GM12864 (cell line): ENCODE measurements around the gene CARF.
"Not testable (repeated sequence)": the region's sequence is repeated elsewhere in the genome, so short reads cannot be mapped to it uniquely, and the experiment has no call there.

Experiments used
- DNase-seq: peaks from one replicate; pipeline ENCODE4 v3.0.0-alpha.2; 2011; ENCODE audit warnings: low read depth
- H3K4me3 ChIP-seq: 2 replicates; pipeline ENCODE4 v1.5.1; 2011; ENCODE audit warnings: mild to moderate bottlenecking, low read depth, low read length, control low read depth
- CTCF ChIP-seq: IDR thresholded peaks from 2 replicates; pipeline ENCODE4 v1.5.1; 2011; ENCODE audit warnings: low read depth, mild to moderate bottlenecking, moderate library complexity, low read length, control low read depth, inconsistent platforms; ENCODE audit errors: missing control alignments

Gene CARF

GRCh38 chr2:202941771-202942170 lies 29.7 kb downstream of the CARF start:
- TF ChIP-seq CTCF = no peak
- no peak overlapping the region for H3K4me3 ChIP-seq
- no peak for DNase-seq

- no peak for TF ChIP-seq CTCF
- no peak for DNase-seq
- H3K4me3 ChIP-seq = no peak overlapping the region
These were observed 32.3 kb downstream of the CARF start for GRCh38 chr2:202944408-202944807.

GRCh38 chr2:202944816-202945215 lies 32.7 kb downstream of the CARF start:
- DNase-seq = no peak
- no peak overlapping the region for H3K4me3 ChIP-seq
- no peak for TF ChIP-seq CTCF

- DNase-seq = no peak
- no peak for TF ChIP-seq CTCF
- H3K4me3 ChIP-seq = no peak overlapping the region
These were observed 33.4 kb downstream of the CARF start for GRCh38 chr2:202945497-202945896.

- H3K4me3 ChIP-seq, DNase-seq: not testable (repeated sequence)
These were observed 37.3 kb downstream of the CARF start for GRCh38 chr2:202949333-202949732.

- no peak for DNase-seq
- no peak for TF ChIP-seq CTCF
- H3K4me3 ChIP-seq = no peak overlapping the region
These were observed 38.5 kb downstream of the CARF start for GRCh38 chr2:202950592-202950991.

- no peak for DNase-seq
- no peak overlapping the region for H3K4me3 ChIP-seq
- no peak for TF ChIP-seq CTCF
These were observed 48.4 kb downstream of the CARF start for GRCh38 chr2:202960524-202960923.

GRCh38 chr2:202963712-202964111 lies 51.6 kb downstream of the CARF start:
- no peak overlapping the region for H3K4me3 ChIP-seq
- TF ChIP-seq CTCF = no peak
- no peak for DNase-seq
